Astrocyte (in vitro differentiated cells and primary cell): ENCODE measurements around the gene TENM4.

Experiments used
- CTCF ChIP-seq: IDR thresholded peaks from 2 replicates; pipeline ENCODE4 v1.5.1; 2011; ENCODE audit warnings: low read depth, mild to moderate bottlenecking, inconsistent platforms, low read length, moderate library complexity; ENCODE audit not compliant: insufficient read depth
- EZH2 ChIP-seq: IDR thresholded peaks from 2 replicates; pipeline ENCODE4 v1.6.1; 2012; ENCODE audit warnings: mild to moderate bottlenecking, low read length, inconsistent platforms; ENCODE audit not compliant: insufficient read depth

GRCh38 chr11:79406376-79406775, 34.5 kb downstream of the TENM4 start:
- TF ChIP-seq CTCF (no peak), EZH2 (no peak)
